Measurements from ENCODE around the gene RBM47. TPM values are rescaled to one million over a fixed set of nuclear protein-coding genes. Genes with fewer than 3 reads are reported as not detected.

Gene RBM47
- total and polyA plus RNA-seq, 12 donors = 0.41 to 14.0 (median 2.1) TPM

DNA sequence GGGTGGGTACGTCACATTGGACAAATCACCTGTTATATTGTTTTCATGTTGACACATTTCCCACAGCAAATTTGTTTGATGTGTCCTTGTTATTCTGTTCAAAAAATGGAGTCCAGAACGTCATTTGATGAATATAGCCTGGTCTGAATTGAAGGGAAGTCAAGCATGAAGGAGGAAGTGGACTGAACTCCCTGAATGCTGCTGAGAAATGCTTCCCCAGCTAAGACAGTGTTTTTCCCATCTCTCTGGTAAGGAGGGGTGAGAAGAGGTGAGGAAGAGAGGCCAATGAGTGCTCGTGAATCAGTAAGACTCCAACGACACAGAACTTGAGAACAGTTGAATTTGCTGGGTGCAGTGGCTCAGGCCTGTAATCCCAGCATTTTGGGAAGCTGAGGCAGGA lies 127.4 kb downstream of the RBM47 start:
- no peaks in the 10 kb centered on the region for H3K36me3 ChIP-seq
- intact Hi-C loops (cut with DNase I) = no loop called here
- peak overlapping the region in 1 of 10 donors; percentile 55 for H3K27ac ChIP-seq
- TF ChIP-seq, protein P1, sequence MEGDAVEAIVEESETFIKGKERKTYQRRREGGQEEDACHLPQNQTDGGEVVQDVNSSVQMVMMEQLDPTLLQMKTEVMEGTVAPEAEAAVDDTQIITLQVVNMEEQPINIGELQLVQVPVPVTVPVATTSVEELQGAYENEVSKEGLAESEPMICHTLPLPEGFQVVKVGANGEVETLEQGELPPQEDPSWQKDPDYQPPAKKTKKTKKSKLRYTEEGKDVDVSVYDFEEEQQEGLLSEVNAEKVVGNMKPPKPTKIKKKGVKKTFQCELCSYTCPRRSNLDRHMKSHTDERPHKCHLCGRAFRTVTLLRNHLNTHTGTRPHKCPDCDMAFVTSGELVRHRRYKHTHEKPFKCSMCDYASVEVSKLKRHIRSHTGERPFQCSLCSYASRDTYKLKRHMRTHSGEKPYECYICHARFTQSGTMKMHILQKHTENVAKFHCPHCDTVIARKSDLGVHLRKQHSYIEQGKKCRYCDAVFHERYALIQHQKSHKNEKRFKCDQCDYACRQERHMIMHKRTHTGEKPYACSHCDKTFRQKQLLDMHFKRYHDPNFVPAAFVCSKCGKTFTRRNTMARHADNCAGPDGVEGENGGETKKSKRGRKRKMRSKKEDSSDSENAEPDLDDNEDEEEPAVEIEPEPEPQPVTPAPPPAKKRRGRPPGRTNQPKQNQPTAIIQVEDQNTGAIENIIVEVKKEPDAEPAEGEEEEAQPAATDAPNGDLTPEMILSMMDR (IDR thresholded peaks at IDR 0.05) = no peak
- H3K4me3 ChIP-seq = no peak overlapping the region
- no peaks in the 10 kb centered on the region for H3K27me3 ChIP-seq
- H3K9me3 ChIP-seq = no peaks in the 10 kb centered on the region
- 75 to 80% methylated on average over 4 of the region's 4 CpGs for WGBS, 2 donors
- ATAC-seq (peak in 2 of 8 donors; percentile 29 to 37), DNase-seq (no peak)
- peaks cover 0 to 12% (median 0%) of the 10 kb centered on the region in 9 donors for H3K4me1 ChIP-seq

DNA sequence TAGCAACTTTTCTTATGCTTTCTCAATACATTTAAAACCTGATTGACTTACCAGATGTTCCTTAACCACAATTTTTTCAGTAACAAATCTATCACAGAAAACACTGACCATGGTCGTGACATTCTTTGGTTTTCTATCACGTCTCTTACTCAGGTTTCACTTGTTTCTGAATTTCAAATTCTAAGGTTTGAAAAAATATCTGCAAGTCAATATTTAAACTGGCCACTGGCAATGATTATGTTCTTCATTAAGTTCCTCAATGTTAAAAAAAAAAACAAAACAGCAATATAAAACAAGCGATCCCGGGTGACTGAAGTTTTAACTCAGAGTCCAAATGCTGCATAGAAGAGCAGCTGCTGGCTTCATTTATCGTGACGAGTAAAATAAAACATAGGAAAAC lies 128.9 kb downstream of the RBM47 start:
- Histone ChIP-seq H3K27me3 (no peaks in the 10 kb centered on the region), H3K27ac (no peak overlapping the region), H3K36me3 (no peaks in the 10 kb centered on the region), H3K9me3 (no peaks in the 10 kb centered on the region), H3K4me3 (no peak overlapping the region), H3K4me1 (peaks cover 0 to 12% (median 0%) of the 10 kb centered on the region in 9 donors)
- no peak for ATAC-seq
- WGBS, 2 donors = 85 to 89% methylated on average over 6 of the region's 6 CpGs
- TF ChIP-seq, protein P1 (IDR thresholded peaks at IDR 0.05) = no peak
- DNase-seq = no peak
- intact Hi-C loops (cut with DNase I) = no loop called here

DNA sequence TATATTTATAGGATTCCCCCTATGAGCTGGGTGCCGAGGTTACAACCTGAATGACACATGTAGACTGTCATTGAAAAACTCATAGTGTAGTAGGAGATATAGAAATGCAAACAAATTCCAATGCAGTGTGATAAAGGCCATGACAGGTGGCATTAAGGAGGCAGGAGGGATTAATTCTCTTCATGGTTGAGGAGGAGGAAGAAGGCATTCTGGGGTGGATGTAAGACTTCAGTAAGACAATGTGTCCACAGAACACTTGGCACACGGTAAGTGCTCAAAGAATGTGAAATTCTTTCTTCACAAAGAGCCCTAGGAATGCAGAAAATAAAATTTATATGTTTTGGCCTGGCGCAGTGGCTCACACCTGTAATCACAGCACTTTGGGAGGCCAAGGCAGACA lies 136.5 kb downstream of the RBM47 start:
- H3K27me3 ChIP-seq = peaks cover 0 to 5% (median 0%) of the 10 kb centered on the region in 7 donors
- TF ChIP-seq, protein P1 (IDR thresholded peaks at IDR 0.05) = no peak
- intact Hi-C loops (cut with DNase I) = no loop called here
- no peaks in the 10 kb centered on the region for H3K9me3 ChIP-seq
- no peaks in the 10 kb centered on the region for H3K36me3 ChIP-seq
- peaks cover 0 to 19% (median 0%) of the 10 kb centered on the region in 9 donors for H3K4me1 ChIP-seq
- no peak overlapping the region for H3K4me3 ChIP-seq
- no peak overlapping the region for H3K27ac ChIP-seq
- no peak for DNase-seq
- 65 to 70% methylated on average over 3 of the region's 3 CpGs for WGBS, 2 donors
- no peak for ATAC-seq

DNA sequence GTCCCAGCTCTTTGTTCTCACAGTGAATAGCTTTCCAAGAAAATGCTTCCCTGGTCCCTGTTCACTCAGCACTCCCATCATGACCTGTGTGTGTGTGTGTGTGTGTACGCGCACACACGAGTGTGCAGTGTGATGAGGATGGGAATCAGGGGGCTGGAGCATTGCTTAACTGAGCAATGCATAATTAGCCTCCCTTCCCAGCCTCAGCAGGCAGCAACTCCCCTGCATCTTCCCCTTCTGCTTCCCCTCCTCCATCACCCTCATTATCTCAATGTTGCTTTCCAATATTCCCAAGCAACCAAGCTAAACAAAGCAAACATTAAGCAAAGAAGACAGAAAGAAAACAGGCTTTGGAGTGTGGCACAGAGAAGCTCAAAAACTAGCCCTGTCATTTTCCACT lies 137.0 kb downstream of the RBM47 start:
- H3K27me3 ChIP-seq = peaks cover 0 to 5% (median 0%) of the 10 kb centered on the region in 7 donors
- DNase-seq = no peak
- no peak overlapping the region for H3K27ac ChIP-seq
- H3K9me3 ChIP-seq = no peaks in the 10 kb centered on the region
- intact Hi-C loops (cut with DNase I) = no loop called here
- TF ChIP-seq, protein P1 (IDR thresholded peaks at IDR 0.05) = no peak
- no peaks in the 10 kb centered on the region for H3K36me3 ChIP-seq
- H3K4me3 ChIP-seq = no peak overlapping the region
- ATAC-seq = peak in 1 of 8 donors; percentile 25
- WGBS, 2 donors = 69 to 71% methylated on average over 3 of the region's 3 CpGs
- peaks cover 0 to 24% (median 0%) of the 10 kb centered on the region in 9 donors for H3K4me1 ChIP-seq
